Adipose tissue (tissue), 3 donors: ENCODE data around the gene TAF15. TPM values are rescaled to one million over a fixed set of nuclear protein-coding genes. Genes with fewer than 3 reads are reported as not detected.

ENCODE experiments used
- H3K27ac ChIP-seq: one replicate; pipeline ENCODE4 v1.5.1; 2013; ENCODE audit warnings: low read depth, low read length
- WGBS, 3 donors: extraction: QIAGEN DNeasy Blood & Tissue Kit; methylation state at CpG; one replicate each; pipeline ENCODE4 v1.1.7; 2013; 5-methylcytosine and 5-hydroxymethylcytosine counted together
- polyA plus RNA-seq, 3 donors: library from polyadenylated mRNA; stranded (reverse); fragments of 200-250 nt; gene quantifications; one replicate each; pipeline ENCODE4 v1.2.3, GENCODE V29; 2013
- donor health status: healthy with polysubstance abuse.
- donor health status: Bipolar disorder and iron deficiency.
- donor health status: healthy.

The TAF15 gene
- polyA plus RNA-seq, 3 donors: 68.1 to 123 (median 85.1) TPM

- no peak overlapping the region for H3K27ac ChIP-seq
- WGBS, 3 donors: 23 to 25% (median 24%) methylated on average over 19 of the region's 19 CpGs
Measured at GRCh38 chr17:35808240-35808961, 883 bp upstream of the TAF15 start.

GRCh38 chr17:35809855-35810461 lies 674 bp downstream of the TAF15 start:
- H3K27ac ChIP-seq: no peak overlapping the region
- WGBS, 3 donors: 0 to 1% (median 1%) methylated on average over 24 of the region's 24 CpGs

GRCh38 chr17:35811759-35812158 lies 2.5 kb downstream of the TAF15 start:
- 73 to 78% (median 78%) methylated on average over 6 of the region's 6 CpGs for WGBS, 3 donors
- H3K27ac ChIP-seq: no peak overlapping the region

GRCh38 chr17:35812456-35812855 lies 3.2 kb downstream of the TAF15 start:
- WGBS, 3 donors: 63 to 88% (median 76%) methylated on average over 5 of the region's 5 CpGs
- no peak overlapping the region for H3K27ac ChIP-seq

DNA sequence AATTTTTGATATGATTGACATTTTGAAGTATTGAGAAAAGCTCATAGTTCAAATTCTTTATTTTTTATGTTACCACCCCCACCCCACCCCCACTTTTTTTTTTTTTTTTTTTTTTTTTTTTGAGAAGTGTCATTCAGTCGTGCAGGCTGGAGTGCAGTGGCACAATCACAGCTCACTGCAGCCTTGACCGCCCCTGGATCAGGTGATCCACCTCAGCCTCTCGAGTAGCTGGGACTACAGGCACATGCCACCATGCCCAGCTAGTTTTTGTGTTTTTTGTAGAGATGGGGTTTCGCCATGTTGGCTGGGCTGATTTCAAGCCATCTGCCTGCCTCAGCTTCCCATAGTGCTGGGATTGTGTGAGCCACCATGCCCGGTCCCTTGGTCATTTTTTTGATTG lies 7.4 kb downstream of the TAF15 start:
- WGBS, 3 donors: 69 to 88% (median 82%) methylated on average over 5 of the region's 5 CpGs
- H3K27ac ChIP-seq: no peak overlapping the region

- WGBS, 3 donors: 41 to 93% (median 84%) methylated on average over 1 of the region's 1 CpG
- H3K27ac ChIP-seq: no peak overlapping the region
Measured at GRCh38 chr17:35817196-35817595, 7.9 kb downstream of the TAF15 start.

DNA sequence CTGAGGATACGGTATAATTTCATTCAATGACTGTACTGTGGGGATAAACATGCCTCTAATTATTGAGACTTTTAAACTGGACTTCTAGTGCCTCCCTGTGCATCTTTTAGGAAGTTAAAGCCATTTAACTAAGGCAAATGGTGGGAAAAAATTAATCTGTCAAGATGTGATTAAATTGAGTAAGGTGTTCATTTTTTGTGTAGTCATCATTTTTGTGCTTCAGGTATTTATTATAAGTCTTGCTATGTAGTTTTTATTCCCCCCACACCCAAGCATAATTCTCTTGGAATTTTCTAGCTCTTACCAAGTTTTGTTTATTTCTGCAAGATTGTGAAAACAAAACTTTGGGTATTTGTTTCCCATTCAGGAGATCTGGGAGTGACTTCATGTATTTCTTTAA lies 10.2 kb downstream of the TAF15 start:
- H3K27ac ChIP-seq: no peak overlapping the region
- 52 to 67% (median 64%) methylated on average over 1 of the region's 1 CpG for WGBS, 3 donors

- WGBS, 3 donors: 85 to 96% (median 94%) methylated on average over 2 of the region's 2 CpGs
- no peak overlapping the region for H3K27ac ChIP-seq
Measured at GRCh38 chr17:35821308-35821707, 12.0 kb downstream of the TAF15 start.

GRCh38 chr17:35825206-35825605 lies 15.9 kb downstream of the TAF15 start:
- no peak overlapping the region for H3K27ac ChIP-seq
- 97% methylated on average over 1 of the region's 1 CpG for WGBS, 3 donors

GRCh38 chr17:35841101-35841500 lies 31.8 kb downstream of the TAF15 start:
- WGBS, 3 donors: 62 to 96% (median 77%) methylated on average over 3 of the region's 3 CpGs

DNA sequence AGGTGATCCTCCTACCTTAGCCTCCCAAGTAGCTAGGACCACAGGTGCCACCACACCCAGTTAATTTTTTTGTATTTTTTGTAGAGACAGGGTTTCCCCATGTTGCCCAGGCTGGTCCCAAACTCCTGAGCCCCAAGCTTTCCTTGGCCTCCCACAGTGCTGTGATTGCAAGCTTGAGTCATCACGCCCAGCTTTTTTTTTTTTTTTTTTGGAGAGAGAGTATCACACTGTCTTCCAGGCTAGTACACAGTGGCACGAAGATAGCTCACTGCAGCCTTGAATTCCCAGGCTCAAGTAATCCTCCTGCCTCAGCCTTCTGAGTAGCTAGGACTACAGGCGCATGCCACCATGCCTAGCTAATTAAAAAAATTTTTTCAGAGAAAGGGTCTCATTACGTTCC lies 32.2 kb downstream of the TAF15 start:
- no peak overlapping the region for H3K27ac ChIP-seq
- 90 to 94% (median 91%) methylated on average over 4 of the region's 4 CpGs for WGBS, 3 donors

More at GRCh38 chr17:35841101-35841500, 31.8 kb downstream of the TAF15 start:
- H3K27ac ChIP-seq: no peak overlapping the region

DNA sequence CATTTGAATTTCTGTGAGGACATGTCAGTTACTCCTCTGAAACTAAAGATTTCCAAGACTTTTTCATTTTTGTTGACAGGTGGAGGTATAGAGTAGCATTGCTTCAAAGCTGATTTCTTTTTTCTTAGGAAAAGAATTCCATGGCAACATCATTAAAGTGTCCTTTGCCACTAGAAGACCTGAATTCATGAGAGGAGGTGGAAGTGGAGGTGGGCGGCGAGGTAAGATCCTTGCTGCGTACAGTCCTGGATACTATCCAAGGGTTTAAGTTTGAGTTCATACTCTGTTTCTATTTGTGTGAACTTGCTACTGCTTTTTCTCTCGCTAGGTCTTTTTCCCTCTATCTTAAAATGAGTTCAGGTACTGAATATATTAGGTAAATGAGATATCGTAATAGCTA lies 33.0 kb downstream of the TAF15 start:
- no peak overlapping the region for H3K27ac ChIP-seq
- WGBS, 3 donors: 97 to 99% (median 98%) methylated on average over 5 of the region's 5 CpGs

DNA sequence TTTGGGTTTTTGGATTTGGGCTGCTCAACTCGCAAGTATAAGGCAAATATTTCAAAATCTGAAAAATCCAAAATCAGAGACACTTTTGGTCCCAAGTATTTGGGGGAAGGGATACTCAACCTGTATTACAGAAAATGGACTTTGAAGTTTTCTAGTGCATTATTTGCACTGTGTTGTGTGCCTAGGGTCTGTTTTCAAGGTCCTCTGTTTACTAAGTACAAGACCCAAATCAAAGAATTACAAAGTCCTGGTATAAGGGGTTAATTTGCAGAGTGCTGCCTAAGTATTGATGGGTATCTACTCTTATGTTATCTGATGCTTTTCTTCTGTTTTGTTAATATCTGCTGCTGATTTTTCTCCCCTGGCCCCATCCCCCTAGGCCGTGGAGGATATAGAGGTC lies 34.4 kb downstream of the TAF15 start:
- 94 to 99% (median 97%) methylated on average over 2 of the region's 2 CpGs for WGBS, 3 donors
- H3K27ac ChIP-seq: no peak overlapping the region

GRCh38 chr17:35844547-35844946 lies 35.3 kb downstream of the TAF15 start:
- WGBS, 3 donors: 97% methylated on average over 19 of the region's 19 CpGs
- H3K27ac ChIP-seq: no peak overlapping the region

GRCh38 chr17:35846055-35846809 lies 36.9 kb downstream of the TAF15 start:
- WGBS, 3 donors: 85 to 91% (median 91%) methylated on average over 3 of the region's 3 CpGs
- H3K27ac ChIP-seq: no peak overlapping the region

GRCh38 chr17:35847006-35847405 lies 37.7 kb downstream of the TAF15 start:
- WGBS, 3 donors: 62 to 83% (median 78%) methylated on average over 2 of the region's 2 CpGs

DNA sequence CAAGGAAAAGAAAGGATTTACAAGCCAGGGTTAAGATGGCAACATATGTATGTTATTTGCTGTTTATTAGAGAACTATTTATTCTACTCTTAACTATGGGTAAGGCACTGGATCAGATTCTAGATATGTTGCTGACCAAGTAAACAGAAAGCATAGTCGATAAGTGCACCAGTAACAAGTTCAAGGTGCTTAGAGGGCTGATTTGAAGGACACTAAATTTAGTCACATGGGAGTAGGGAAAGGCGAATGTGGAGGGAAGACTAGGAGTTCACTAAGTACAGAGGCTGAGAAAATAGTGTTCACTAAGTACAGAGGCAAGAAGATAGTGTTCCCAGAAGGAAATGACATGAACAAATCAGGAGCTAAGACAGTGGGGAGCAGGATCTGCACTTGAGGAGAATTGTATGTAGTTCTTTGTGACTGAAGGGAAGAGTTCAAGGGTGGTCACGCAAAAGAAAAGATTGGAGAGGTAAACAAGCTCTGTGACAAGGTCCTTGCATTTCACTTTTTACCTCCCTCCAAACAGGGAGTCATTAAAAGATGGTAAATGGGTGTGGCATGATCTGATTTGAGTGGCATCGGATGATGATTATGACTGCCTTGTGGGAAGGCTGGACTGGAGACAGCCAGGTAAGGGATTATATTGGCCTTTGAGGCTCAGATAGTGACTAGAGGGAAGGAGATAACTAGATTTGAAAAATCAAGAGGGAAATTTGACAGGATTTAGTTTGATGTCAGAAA lies 38.5 kb downstream of the TAF15 start:
- WGBS, 3 donors: 65 to 91% (median 81%) methylated on average over 4 of the region's 4 CpGs
- no peak overlapping the region for H3K27ac ChIP-seq

More at GRCh38 chr17:35847006-35847405, 37.7 kb downstream of the TAF15 start:
- H3K27ac ChIP-seq: no peak overlapping the region

- 73 to 78% (median 75%) methylated on average over 7 of the region's 7 CpGs for WGBS, 3 donors
- no peak overlapping the region for H3K27ac ChIP-seq
Measured at GRCh38 chr17:35849469-35850348, 40.4 kb downstream of the TAF15 start.
